ENCODE results near the gene PLPPR1. TPM values are rescaled to one million over a fixed set of nuclear protein-coding genes. Genes with fewer than 3 reads are reported as not detected.

Gene PLPPR1
- total RNA-seq, 1 experiment from 2014 or later = 2.4 TPM

DNA sequence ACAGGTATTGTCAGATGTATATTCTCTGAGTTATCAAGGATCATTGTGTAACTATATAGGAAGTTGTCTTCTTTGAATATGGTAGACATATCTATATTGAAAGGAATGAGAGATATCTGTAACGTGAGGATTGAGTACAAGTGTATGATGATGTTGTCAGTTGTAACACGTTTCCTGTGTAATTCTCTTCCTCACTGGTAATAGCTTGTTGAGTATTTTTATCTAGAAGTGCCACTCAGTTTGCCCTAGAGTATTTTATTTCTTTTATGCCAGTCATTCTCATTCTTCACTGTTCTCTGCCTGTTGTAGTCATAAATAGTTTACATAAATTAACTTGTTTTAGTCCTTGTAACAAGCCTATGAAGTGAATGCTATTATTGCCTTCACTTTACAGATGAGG is 184.1 kb downstream of the PLPPR1 start:
- no peak overlapping the region for H3K27ac Mint-ChIP-seq
- no peak overlapping the region for H4K91ac ChIP-seq (ENCODE audit: insufficient read length, low read depth, low read length)
- H3K79me2 ChIP-seq (ENCODE audit: insufficient read depth, low read length) = no peaks in the 10 kb centered on the region
- H3K56ac ChIP-seq (ENCODE audit: insufficient read length, low read depth, low read length) = no peak overlapping the region
- no peak overlapping the region for H2BK5ac ChIP-seq (ENCODE audit: insufficient read length, low read length)
- no peak overlapping the region for H3K4ac ChIP-seq (ENCODE audit: low read depth, low read length)
- H3K23ac ChIP-seq (ENCODE audit: insufficient read length, low read depth, low read length) = no peak overlapping the region
- no peaks in the 10 kb centered on the region; a peak in 1 of 7 replicates for H3K36me3 Mint-ChIP-seq (ENCODE audit: insufficient read depth in 1 of 3, low read depth in 3 of 3)
- H3K27me3 Mint-ChIP-seq (ENCODE audit: low read depth) = no peaks in the 10 kb centered on the region
- no peaks in the 10 kb centered on the region for H3K79me1 ChIP-seq (ENCODE audit: insufficient read depth, low read depth, low read length, poor library complexity, severe bottlenecking)
- no peak overlapping the region for H4K8ac ChIP-seq (replicated peaks; ENCODE audit: insufficient read length, low read depth, low read length)
- H3K4me1 Mint-ChIP-seq = no peaks in the 10 kb centered on the region
- no peak overlapping the region for H3T11ph ChIP-seq (ENCODE audit: low read length)
- TF ChIP-seq, protein P1, sequence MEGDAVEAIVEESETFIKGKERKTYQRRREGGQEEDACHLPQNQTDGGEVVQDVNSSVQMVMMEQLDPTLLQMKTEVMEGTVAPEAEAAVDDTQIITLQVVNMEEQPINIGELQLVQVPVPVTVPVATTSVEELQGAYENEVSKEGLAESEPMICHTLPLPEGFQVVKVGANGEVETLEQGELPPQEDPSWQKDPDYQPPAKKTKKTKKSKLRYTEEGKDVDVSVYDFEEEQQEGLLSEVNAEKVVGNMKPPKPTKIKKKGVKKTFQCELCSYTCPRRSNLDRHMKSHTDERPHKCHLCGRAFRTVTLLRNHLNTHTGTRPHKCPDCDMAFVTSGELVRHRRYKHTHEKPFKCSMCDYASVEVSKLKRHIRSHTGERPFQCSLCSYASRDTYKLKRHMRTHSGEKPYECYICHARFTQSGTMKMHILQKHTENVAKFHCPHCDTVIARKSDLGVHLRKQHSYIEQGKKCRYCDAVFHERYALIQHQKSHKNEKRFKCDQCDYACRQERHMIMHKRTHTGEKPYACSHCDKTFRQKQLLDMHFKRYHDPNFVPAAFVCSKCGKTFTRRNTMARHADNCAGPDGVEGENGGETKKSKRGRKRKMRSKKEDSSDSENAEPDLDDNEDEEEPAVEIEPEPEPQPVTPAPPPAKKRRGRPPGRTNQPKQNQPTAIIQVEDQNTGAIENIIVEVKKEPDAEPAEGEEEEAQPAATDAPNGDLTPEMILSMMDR (conservative IDR thresholded peaks at IDR 0.05) = no peak
- no peak overlapping the region for H3K9ac ChIP-seq (ENCODE audit: extremely low read depth, insufficient read length, low read length)
- H2AFZ ChIP-seq (ENCODE audit: low read length) = no peak overlapping the region
- H3K14ac ChIP-seq (ENCODE audit: insufficient read depth, low read length) = no peak overlapping the region
- H2AK5ac ChIP-seq (ENCODE audit: insufficient read length, low read length) = no peak overlapping the region
- H3K9me3 Mint-ChIP-seq = no peaks in the 10 kb centered on the region
- H3K9me3 ChIP-seq (ENCODE audit: control insufficient read depth, low read depth, low read length) = no peaks in the 10 kb centered on the region
- H2BK20ac ChIP-seq (ENCODE audit: low read depth, low read length, poor library complexity, severe bottlenecking) = no peak overlapping the region
- no peaks in the 10 kb centered on the region for H3K23me2 ChIP-seq (ENCODE audit: insufficient read length, low read depth, low read length, poor library complexity, severe bottlenecking)
- no peak overlapping the region for H2BK12ac ChIP-seq (ENCODE audit: insufficient read length, low read depth, low read length)
- H3K4me3 Mint-ChIP-seq = no peak overlapping the region
- no CpG with 5 or more reads among the region's 2 CpGs for whole genome bisulfite sequencing (ENCODE audit: extremely low coverage, insufficient read length, low lambda C conversion rate)
- no peaks in the 10 kb centered on the region for H4K20me1 ChIP-seq (ENCODE audit: control insufficient read depth, insufficient read depth, insufficient read length)
- no peak for DNase-seq
- no peak overlapping the region for H2BK120ac ChIP-seq (ENCODE audit: low read depth, low read length, poor library complexity, severe bottlenecking)
- H3K4me2 ChIP-seq (ENCODE audit: insufficient read depth, insufficient read length, low read length) = no peak overlapping the region
- no peak overlapping the region for H2BK15ac ChIP-seq (ENCODE audit: low read depth, low read length)
- no peaks in the 10 kb centered on the region for H3K27me3 ChIP-seq (ENCODE audit: insufficient read depth, low read length)
- no peak overlapping the region for H4K5ac ChIP-seq (ENCODE audit: insufficient read length, low read depth, low read length)
- H3K4me1 ChIP-seq (ENCODE audit: insufficient read depth, low read length) = no peaks in the 10 kb centered on the region
- H3K18ac ChIP-seq (ENCODE audit: insufficient read length, low read depth, low read length) = no peak overlapping the region
- no peak overlapping the region for H3K27ac ChIP-seq (ENCODE audit: insufficient read length, low read depth, low read length)
